NCI-H2171 (cell line): ENCODE measurements around the gene NBAS.

Experiments used
- DNase-seq: peaks from one replicate; lab custom pipeline; 2025; lab: John Stamatoyannopoulos, UW

Gene NBAS

DNA sequence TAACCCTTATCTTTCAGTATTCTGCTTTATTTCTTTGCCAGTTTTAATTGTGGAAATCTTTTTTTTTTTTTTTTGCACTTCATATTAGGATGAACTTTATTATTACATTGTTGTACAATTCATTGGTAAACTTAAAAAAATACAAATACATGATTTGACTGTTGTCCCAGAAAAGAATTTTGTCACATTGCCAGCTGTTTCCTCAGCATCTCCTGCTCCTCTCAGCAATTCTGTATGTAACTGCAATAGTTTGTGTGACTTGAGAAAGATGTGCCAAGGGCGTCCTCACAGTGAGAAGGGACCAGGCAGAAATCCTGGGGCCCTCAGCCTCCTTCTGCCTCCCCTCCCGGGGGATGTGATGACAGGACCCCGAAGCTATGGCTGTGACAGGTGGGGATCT, 254.4 kb downstream of the NBAS start:
- no peak for DNase-seq

GRCh38 chr2:15303874-15304273, 257.3 kb downstream of the NBAS start:
- no peak for DNase-seq

GRCh38 chr2:15302154-15302553, 259.0 kb downstream of the NBAS start:
- no peak for DNase-seq

DNA sequence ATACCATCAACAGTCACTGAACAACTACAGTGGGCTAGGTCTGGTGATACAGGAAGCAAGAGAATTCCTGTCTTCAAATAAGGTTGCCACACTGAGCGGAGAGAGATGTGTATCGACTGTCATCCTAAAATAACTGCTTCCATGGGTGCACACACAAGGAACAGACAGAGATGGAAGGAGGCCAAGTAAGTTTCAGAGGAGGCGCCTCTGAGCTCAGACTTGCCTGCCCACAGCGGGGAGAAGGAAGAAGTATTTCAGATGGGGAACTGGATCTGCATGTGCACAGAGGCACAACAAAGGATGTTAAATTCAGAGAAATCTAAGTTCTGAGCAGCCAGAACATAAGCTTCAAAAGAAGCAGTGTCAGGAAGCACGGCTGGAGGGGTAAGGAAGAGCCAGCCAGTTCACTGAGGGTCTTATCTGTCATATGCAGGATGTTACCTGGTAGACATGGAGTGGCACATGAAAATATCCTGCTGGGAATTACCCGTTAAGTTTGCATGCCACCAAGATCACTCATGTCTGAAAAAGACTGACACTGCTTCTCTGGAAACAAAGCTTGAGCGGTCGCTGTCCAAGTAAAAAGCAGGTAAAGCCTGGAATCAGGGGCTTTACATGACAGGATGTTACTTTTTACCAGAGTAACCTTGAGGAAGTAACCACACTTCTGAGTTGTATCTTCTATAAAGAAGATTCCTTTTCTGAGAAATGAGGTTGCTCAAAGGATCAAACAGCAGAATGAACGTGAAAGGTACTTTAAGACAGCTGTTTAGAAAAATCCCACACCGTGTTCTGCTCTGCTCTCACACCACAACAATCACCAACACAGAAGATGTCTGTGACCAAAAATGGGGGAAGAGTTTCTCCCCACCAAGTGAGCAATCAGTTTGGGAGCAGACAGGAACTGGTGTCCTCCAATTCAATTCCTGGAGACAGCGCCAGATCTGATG, 260.2 kb downstream of the NBAS start:
- DNase-seq, result no peak

GRCh38 chr2:15299904-15300520, 261.1 kb downstream of the NBAS start:
- DNase-seq, result no peak

DNA sequence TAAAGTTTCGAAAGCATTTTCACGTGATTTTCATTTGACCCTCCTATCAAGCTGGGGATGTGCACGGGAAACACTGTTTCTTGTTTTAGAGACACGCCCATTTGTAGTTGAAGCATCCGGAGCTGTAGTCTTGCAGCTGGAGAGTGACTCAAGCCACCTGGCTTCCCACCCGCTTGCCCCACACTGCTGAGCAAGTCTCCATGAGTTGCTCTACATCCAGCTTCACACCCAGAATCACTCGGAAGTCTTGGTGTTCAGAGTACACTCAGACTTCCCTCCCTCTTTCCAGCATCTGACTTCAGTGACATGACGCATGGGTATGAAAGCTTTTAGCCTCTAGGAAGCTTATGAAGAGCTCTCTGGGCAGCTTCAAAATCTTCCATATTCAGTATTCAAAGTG, 262.4 kb downstream of the NBAS start:
- DNase-seq, result no peak

DNA sequence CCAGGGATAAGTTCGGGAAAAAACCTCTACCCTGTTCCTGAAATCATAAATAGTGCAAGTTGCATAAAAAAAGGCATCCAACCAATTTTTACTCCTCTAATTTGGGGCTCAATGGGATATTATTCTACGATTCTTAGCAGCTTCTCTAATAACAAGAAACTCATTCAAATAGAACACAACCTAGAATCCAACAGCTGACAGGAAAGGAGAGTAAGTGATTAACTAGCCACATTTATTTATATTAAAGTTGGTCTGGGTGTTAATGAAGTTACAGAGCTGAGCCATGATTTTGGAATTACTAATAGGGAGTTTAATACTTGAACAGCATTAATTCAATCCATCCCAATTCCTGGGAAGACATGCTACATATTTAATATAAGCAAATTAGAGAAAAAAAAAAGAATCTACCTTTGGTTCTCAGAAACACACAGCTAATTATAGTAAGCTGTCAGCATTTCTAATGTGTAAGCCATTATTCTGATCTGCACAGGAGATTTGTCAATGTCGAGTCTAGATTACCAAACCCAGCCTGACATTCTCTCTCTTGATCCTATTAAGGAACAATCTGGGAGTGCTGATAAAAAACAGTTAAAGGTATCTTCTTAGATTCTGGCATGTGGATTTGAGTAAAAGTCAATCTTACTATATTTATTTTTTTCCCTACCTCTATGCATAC, 267.7 kb downstream of the NBAS start:
- DNase-seq, result no peak

GRCh38 chr2:15287447-15288184, 273.5 kb downstream of the NBAS start:
- no peak for DNase-seq

- DNase-seq, result no peak
These were observed 276.5 kb downstream of the NBAS start for GRCh38 chr2:15284614-15285013.

GRCh38 chr2:15281681-15282080, 279.5 kb downstream of the NBAS start:
- DNase-seq, result no peak

- DNase-seq, result no peak
These were observed 281.8 kb downstream of the NBAS start for GRCh38 chr2:15279201-15279876.

- DNase-seq, result no peak
These were observed 282.8 kb downstream of the NBAS start for GRCh38 chr2:15278296-15278695.

- DNase-seq, result no peak
These were observed 285.8 kb downstream of the NBAS start for GRCh38 chr2:15275346-15275745.

GRCh38 chr2:15273452-15273851, 287.7 kb downstream of the NBAS start:
- DNase-seq, result no peak

GRCh38 chr2:15272942-15273341, 288.2 kb downstream of the NBAS start:
- DNase-seq, result no peak

GRCh38 chr2:15271941-15272542, 289.1 kb downstream of the NBAS start:
- no peak for DNase-seq

DNA sequence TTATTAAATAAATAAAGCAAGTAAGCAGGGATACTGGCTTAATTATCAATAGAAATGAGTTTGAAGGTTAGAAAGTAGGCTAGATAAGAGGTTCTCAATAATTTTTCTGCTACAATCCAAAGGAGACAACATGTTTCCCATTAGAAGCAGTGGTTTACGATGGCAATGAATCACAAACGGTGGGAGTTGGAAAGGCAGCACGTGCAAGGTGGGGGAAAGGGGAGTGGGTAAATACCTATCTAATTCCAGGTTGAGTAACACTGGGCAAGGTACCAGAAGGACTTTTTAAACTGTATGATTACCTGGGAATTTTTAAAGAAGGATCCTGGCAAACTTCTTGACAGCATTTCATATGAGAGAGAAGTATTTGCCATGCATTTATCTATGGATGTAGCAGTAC, 289.9 kb downstream of the NBAS start:
- DNase-seq, result no peak

- DNase-seq, result no peak
These were observed 292.1 kb downstream of the NBAS start for GRCh38 chr2:15269043-15269442.

- no peak for DNase-seq
These were observed 295.2 kb downstream of the NBAS start for GRCh38 chr2:15265889-15266288.

GRCh38 chr2:15263976-15264685, 297.0 kb downstream of the NBAS start:
- DNase-seq, result no peak

GRCh38 chr2:15262792-15263191, 298.3 kb downstream of the NBAS start:
- no peak for DNase-seq
